Natural killer cell (primary cell): Measurements from ENCODE around the gene IL22RA2. TPM values are rescaled to one million over a fixed set of nuclear protein-coding genes. Genes with fewer than 3 reads are reported as not detected.
A peak's percentile ranks its signal among the peaks of the same experiment; 100 is the strongest.

Experiments
- ATAC-seq, 3 donors: fragments of 150-1000 bp in 2 of 3; fragments of 200-7000 bp in 1 of 3; cut with Tn5 transposase; 1 replicate in 1 of 3; 2 replicates in 2 of 3; pipeline ENCODE4 v1.10.0; 2021; ENCODE audit warnings: mild to moderate bottlenecking in 2 of 3, moderate library complexity in 2 of 3
- DNase-seq, 2 donors: peaks; one replicate each; pipeline versions ENCODE4 v3.0.0 to v3.0.0-alpha.2; 2013 to 2021; ENCODE audit warnings: mixed read lengths in 1 of 2
- H3K27ac ChIP-seq: one replicate; pipeline ENCODE4 v1.5.1; 2013; ENCODE audit warnings: mild to moderate bottlenecking, low read length
- H3K27me3 ChIP-seq: one replicate; pipeline ENCODE4 v1.6.1; 2013; ENCODE audit warnings: low read length; ENCODE audit not compliant: control insufficient read depth, insufficient read depth
- H3K36me3 ChIP-seq: one replicate; pipeline ENCODE4 v1.6.1; 2013; ENCODE audit warnings: low read length; ENCODE audit not compliant: control insufficient read depth, insufficient read depth
- H3K4me1 ChIP-seq: one replicate; pipeline ENCODE4 v1.6.1; 2013; ENCODE audit warnings: low read length; ENCODE audit not compliant: control insufficient read depth, insufficient read depth
- H3K4me3 ChIP-seq: one replicate; pipeline ENCODE4 v1.5.1; 2013; ENCODE audit warnings: low read length
- H3K9me3 ChIP-seq: one replicate; pipeline ENCODE4 v1.6.1; 2013; ENCODE audit warnings: low read length; ENCODE audit not compliant: control insufficient read depth, insufficient read depth
- H3K27ac Mint-ChIP-seq, 2 donors: one replicate each; pipeline ENCODE4 v1.8.0; 2022; ENCODE audit warnings: mild to moderate bottlenecking in 2 of 2, mixed read lengths in 2 of 2, moderate library complexity in 1 of 2
- H3K27me3 Mint-ChIP-seq, 2 donors: one replicate each; pipeline ENCODE4 v1.8.0; 2022; ENCODE audit warnings: low read depth in 2 of 2, mixed read lengths in 2 of 2
- H3K36me3 Mint-ChIP-seq: one replicate; pipeline ENCODE4 v1.8.0; 2022; ENCODE audit warnings: mixed read lengths
- H3K4me1 Mint-ChIP-seq, 2 donors: one replicate each; pipeline ENCODE4 v1.8.0; 2022; ENCODE audit warnings: mixed read lengths in 2 of 2
- H3K4me3 Mint-ChIP-seq: one replicate; pipeline ENCODE4 v1.8.0; 2022; ENCODE audit warnings: mild to moderate bottlenecking, moderate library complexity, mixed read lengths
- H3K9me3 Mint-ChIP-seq, 2 donors: one replicate each; pipeline ENCODE4 v1.8.0; 2022; ENCODE audit warnings: mixed read lengths in 2 of 2
- CTCF ChIP-seq: fragments of 200-600 bp; IDR thresholded peaks from one replicate; pipeline ENCODE4 v1.8.0; 2022; ENCODE audit warnings: antibody characterized with exemption
- WGBS: methylation state at CpG from one replicate; pipeline ENCODE4 v1.1.7; 2013; ENCODE audit warnings: missing lambda C conversion rate; ENCODE audit not compliant: insufficient coverage; 5-methylcytosine and 5-hydroxymethylcytosine counted together
- intact Hi-C: fragments of 100-400 bp; cut with micrococcal nuclease; formaldehyde crosslinking; loops from one replicate; pipeline ENCODE4 v1.14.2; 2022
- total RNA-seq, 4 donors: library from RNA; stranded (reverse); fragments of 120-200 nt in 1 of 4; gene quantifications; one replicate each; pipeline versions ENCODE4 v1.2.3 to v1.2.4, GENCODE V29; 2013 to 2022

The IL22RA2 gene
- total RNA-seq, 3 donors from 2014 or later (not counting 1 experiment from before 2014, with no cell fraction given): not detected

- Histone ChIP-seq H3K4me3 (no peak overlapping the region), H3K27me3 (no peaks in the 10 kb centered on the region), H3K27ac (peak overlapping the region; percentile 5), H3K4me1 (peaks cover 27% of the 10 kb centered on the region), H3K9me3 (peaks cover 6% of the 10 kb centered on the region), H3K36me3 (no peaks in the 10 kb centered on the region)
- peak overlapping the region; percentile 77 for H3K4me3 Mint-ChIP-seq
- 54% methylated on average over 8 of the region's 9 CpGs for WGBS
- peaks cover 22 to 31% of the 10 kb centered on the region in 2 donors for H3K27me3 Mint-ChIP-seq
- H3K9me3 Mint-ChIP-seq: peaks cover 0 to 5% of the 10 kb centered on the region in 2 donors
- no peak for TF ChIP-seq CTCF
- ATAC-seq (peak; percentile 70 to 82 (median 72)), DNase-seq (peak; percentile 38 to 58)
- intact Hi-C loops: loop anchor here (5.0 kb wide), 1 partner anchor 73 kb away; no protein-coding TSS in a partner anchor
- peaks cover 7% of the 10 kb centered on the region for H3K36me3 Mint-ChIP-seq
- peak overlapping the region; percentile 39 to 53 for H3K27ac Mint-ChIP-seq
- peaks cover 44 to 47% of the 10 kb centered on the region in 2 donors for H3K4me1 Mint-ChIP-seq
Measured at GRCh38 chr6:137165375-137166246, 7.8 kb downstream of the IL22RA2 start.

DNA sequence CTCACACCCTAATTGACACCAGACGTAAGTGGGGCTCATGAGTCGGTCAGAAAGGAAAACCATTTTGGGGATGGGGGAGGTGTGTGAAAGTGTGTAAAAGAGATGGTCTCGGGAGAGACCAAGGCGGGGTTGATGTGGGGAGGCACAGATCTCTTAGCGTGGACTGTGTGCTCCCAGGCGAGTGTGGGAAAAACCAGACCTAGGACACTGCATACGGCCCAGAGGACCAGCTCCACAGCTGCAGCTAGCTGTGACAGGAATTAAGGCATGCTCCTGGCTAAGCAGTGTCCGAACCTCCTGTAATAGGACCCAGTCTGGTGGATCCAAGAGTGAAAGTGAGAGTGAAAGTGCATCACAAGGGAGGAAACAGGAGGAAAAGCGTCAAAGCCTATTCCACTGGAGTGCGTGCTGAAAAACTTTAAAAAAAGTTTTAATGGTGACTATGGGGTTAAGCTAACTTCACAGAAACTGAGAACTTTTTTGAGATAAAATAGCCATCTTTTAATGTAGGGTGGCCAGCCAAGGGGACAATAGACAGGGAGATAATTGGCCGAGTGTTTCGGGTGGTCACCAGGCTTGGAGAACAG lies 9.6 kb downstream of the IL22RA2 start:
- peaks cover 27% of the 10 kb centered on the region for H3K4me1 ChIP-seq
- peak overlapping the region; percentile 7 for H3K4me3 Mint-ChIP-seq
- H3K4me1 Mint-ChIP-seq: peaks cover 47 to 50% of the 10 kb centered on the region in 2 donors
- no peak overlapping the region for H3K4me3 ChIP-seq
- no peak for TF ChIP-seq CTCF
- intact Hi-C loops: no loop called here
- peaks cover 28 to 34% of the 10 kb centered on the region in 2 donors for H3K27me3 Mint-ChIP-seq
- peaks cover 6% of the 10 kb centered on the region for H3K9me3 ChIP-seq
- no peaks in the 10 kb centered on the region for H3K36me3 ChIP-seq
- peaks cover 7% of the 10 kb centered on the region for H3K36me3 Mint-ChIP-seq
- peaks cover 0 to 5% of the 10 kb centered on the region in 2 donors for H3K9me3 Mint-ChIP-seq
- no peak overlapping the region for H3K27ac Mint-ChIP-seq
- WGBS: 97% methylated on average over 12 of the region's 12 CpGs
- no peak for ATAC-seq
- no peak for DNase-seq
- no peaks in the 10 kb centered on the region for H3K27me3 ChIP-seq
- no peak overlapping the region for H3K27ac ChIP-seq

DNA sequence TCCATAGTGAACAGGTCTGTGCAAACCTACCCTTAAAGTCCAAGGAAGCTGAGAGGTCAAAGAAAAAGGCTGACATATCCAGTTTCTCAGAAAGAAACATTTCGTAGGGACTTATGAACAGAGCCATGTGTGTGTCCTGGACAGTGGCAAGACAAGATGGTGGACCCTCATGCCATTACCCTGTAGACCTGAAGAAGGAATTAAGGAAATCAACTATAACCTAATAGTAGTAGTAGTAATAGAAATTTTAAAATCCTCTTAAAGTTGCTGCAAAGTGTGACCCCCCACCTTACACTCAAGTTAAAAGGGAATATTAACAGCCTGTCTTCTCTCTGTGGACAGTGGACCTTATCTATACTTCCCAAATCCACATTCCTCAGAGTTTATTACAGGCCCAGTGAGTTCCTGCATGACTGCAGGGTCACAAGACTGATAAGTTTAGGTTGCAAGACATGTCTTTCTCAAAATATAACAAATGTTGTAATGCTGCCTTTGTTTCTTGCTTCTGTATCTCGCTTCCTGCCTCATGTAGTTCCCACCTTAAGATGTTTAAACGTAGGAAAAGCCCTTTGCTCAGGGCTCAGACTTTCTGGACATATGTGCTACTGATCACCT lies 10.6 kb downstream of the IL22RA2 start:
- peaks cover 0 to 5% of the 10 kb centered on the region in 2 donors for H3K9me3 Mint-ChIP-seq

More for the DNA sequence above, 10.6 kb downstream of the IL22RA2 start:
- WGBS: 95% methylated on average over 3 of the region's 3 CpGs
- H3K27ac ChIP-seq: no peak overlapping the region
- peaks cover 6% of the 10 kb centered on the region for H3K9me3 ChIP-seq
- Mint-ChIP-seq H3K4me1 (peaks cover 54 to 55% of the 10 kb centered on the region in 2 donors), H3K27me3 (peaks cover 35 to 42% of the 10 kb centered on the region in 2 donors), H3K36me3 (peaks cover 7% of the 10 kb centered on the region), H3K4me3 (no peak overlapping the region), H3K27ac (no peak overlapping the region)
- peaks cover 3% of the 10 kb centered on the region for H3K27me3 ChIP-seq
- no peak for ATAC-seq
- intact Hi-C loops: no loop called here
- no peak for DNase-seq
- no peak for TF ChIP-seq CTCF
- H3K36me3 ChIP-seq: no peaks in the 10 kb centered on the region
- no peak overlapping the region for H3K4me3 ChIP-seq
- H3K4me1 ChIP-seq: peaks cover 27% of the 10 kb centered on the region
